HG02981 (cell line): Measurements from ENCODE around the gene CNPY1.

ENCODE experiments used
- ATAC-seq: cut with Tn5 transposase; IDR thresholded peaks from one replicate; pipeline ENCODE4 v1.9.1; 2021; ENCODE audit warnings: mild to moderate bottlenecking, moderate library complexity; ENCODE audit not compliant: unreplicated experiment

The CNPY1 gene

DNA sequence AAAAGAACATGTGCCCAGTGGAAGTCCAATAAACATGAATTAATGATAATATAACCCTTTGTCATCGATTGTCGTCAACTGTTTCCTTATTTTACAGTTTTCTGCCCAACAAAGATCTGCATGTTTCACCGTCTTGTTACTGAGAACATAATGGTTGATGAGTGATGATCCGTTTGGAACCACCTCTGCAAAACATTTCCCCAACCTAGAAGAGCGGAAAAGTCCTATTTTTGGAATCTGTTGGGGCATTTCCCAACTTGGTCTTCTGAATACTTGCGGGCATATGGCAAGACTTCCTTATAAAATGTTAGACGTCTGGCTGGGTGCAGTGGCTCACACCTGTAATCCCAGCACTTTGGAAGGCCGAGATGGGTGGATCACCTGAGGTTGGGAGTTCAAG lies 32.1 kb downstream of the CNPY1 start:
- no peak for ATAC-seq

- no peak for ATAC-seq
These were observed 32.6 kb downstream of the CNPY1 start for GRCh38 chr7:155513543-155514285.

GRCh38 chr7:155512246-155512887 lies 34.0 kb downstream of the CNPY1 start:
- no peak for ATAC-seq

GRCh38 chr7:155511702-155511996 lies 34.7 kb downstream of the CNPY1 start:
- no peak for ATAC-seq

- no peak for ATAC-seq
These were observed 35.2 kb downstream of the CNPY1 start for GRCh38 chr7:155510975-155511701.

GRCh38 chr7:155509725-155510551 lies 36.4 kb downstream of the CNPY1 start:
- no peak for ATAC-seq

- ATAC-seq, result no peak
These were observed 37.0 kb downstream of the CNPY1 start for GRCh38 chr7:155509359-155509724.

- ATAC-seq, result no peak
These were observed 37.7 kb downstream of the CNPY1 start for GRCh38 chr7:155508376-155509358.

DNA sequence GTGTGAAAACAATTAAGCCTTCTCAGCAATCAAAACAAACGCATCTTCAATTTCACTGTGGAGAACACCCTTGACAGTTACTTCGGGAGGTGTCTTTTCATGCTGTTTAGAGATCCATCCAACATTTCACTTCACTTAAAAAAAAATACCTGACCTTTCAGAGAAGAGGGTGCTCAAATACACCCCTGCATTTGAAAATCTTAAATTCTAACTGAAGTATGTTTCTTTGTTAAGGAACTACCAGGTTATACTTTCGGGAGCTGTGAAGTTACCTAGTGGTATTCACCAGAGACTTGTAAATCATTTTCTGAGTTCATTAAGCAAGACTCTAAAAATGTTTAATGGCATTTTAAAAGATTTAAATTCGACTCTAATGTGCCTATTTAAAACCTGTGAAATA lies 38.8 kb downstream of the CNPY1 start:
- no peak for ATAC-seq

DNA sequence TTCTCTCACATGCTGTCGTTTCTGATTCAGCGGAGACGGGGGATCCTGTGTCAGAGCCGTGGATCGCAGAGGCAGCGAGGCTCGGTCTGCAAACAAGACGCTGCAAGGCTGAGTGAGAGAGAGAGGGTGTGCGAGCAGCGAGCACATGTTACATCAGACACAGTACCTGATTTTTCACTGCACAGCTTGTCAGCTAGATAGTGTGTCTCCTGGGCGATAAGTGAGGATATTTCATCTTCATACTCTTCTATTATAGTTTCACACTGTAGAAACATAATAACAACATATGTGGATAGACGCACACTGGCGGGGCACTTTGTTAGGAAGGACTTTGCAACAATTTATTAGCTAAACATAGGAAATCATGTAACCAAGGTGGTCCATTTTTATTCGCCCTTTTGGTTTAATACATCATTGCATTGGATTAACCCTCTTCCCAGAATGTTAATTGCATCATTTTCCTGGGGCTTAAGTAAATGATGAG lies 39.5 kb downstream of the CNPY1 start:
- no peak for ATAC-seq

DNA sequence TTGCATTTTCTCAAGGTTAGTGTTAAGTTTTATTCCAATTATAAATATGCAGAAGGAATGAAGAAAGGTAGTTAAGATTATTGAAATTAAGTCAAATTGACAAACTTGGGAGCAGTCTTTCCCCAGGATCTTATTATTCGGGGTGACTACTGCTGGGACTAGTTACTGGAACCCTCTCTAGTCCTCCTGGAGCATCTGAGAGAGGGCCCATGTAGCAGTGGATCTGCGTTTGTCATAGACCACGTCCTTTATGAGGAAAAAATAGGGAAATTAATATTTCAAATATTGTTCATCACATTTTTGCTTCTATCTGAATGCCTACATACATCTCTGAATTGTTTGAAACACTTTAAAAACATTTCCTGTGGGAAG lies 41.0 kb downstream of the CNPY1 start:
- no peak for ATAC-seq

- ATAC-seq, result no peak
These were observed 49.0 kb downstream of the CNPY1 start for GRCh38 chr7:155497149-155497901.

DNA sequence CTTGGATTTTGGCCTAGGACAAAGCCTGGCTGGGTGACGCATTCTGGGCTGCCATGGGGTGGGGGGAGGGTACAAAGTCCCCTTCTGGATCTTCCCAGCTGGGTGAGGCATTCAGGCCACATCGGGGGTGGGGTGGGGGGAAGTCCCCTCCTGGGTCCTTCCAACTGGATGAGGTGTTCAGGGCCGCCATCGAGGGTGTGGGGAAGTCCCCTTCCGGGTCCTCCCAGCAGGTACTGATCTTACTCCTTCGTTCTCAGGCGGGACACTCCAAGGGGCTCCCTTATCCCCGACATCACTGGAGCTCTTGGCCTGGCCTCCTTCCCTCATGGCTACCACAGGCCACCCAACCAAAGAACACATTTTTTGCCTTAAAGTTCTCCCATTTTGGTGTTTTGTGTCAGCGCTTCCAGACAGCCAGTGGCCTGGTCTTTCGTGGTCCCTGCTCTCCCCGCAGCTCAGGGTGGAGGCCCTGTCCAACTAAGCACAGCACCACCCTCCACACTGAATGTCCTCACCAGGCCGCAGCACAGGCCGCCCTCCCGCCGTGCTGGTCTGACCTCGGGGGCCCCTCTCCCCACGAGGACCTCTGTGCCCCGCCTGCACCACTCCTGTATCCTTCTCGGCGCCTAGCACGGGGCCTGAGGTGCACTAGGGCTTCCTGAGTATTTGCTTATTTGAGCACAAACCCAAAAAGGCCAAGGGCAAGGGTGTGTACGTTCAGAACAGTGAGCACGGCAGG lies 49.9 kb downstream of the CNPY1 start:
- no peak for ATAC-seq

DNA sequence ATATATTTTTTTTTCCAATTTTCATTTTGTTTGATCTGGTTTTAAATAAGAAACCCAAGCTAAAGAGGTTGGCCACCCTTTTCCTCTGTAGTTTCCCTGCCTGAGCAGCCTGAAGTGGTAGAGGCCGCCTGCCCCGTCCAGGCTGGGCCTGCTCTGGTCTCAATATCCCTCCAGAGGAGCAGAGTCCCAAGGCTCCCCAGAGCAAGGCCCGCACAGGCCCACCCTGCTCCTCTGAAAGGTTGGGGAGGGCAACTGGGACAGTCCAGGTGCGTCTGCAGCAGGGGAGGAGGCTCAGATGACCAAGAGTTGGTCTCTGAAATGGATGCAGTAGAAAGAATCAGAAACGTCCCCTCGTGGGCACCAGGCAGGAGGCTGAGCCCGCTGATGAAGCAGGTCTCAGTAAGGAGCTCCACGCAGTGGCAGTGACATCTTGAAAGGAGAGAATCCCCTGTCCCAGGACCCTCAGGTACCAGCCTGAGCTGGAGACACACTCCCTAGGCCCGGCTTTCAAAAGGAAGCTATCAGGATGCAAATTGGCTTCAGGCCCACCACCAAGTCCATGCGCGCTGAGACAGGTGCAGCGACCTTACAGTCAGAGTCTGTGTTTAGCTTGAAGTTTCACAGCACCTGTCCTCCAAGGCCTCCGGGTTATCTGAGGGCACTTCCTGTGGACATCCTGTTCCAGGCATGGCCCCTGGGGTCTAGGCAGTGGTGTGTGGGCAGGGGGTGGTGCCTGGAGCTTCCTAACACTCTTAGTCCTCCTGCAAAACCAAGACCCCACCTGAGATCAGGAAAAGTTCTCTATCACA lies 50.7 kb downstream of the CNPY1 start:
- ATAC-seq, result no peak

DNA sequence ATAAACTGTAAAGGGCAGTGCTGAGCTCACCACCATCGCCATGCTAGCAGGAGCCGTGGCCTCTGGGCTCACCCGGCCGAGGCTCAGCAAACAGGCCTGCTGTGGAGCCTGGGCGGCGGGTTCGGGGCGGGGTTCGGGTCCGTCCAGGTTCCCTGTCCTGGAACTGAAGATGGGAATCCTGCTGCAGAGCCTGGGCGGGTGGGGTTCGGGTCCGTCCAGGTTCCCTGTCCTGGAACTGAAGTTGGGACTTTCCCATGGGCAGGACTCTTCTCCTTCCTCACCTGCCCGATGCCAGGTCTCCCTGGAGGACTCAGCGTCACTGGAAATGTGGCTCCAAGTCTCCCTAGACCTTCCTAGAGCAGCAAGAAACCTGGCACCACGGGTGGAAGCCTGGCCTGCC lies 51.8 kb downstream of the CNPY1 start:
- no peak for ATAC-seq

DNA sequence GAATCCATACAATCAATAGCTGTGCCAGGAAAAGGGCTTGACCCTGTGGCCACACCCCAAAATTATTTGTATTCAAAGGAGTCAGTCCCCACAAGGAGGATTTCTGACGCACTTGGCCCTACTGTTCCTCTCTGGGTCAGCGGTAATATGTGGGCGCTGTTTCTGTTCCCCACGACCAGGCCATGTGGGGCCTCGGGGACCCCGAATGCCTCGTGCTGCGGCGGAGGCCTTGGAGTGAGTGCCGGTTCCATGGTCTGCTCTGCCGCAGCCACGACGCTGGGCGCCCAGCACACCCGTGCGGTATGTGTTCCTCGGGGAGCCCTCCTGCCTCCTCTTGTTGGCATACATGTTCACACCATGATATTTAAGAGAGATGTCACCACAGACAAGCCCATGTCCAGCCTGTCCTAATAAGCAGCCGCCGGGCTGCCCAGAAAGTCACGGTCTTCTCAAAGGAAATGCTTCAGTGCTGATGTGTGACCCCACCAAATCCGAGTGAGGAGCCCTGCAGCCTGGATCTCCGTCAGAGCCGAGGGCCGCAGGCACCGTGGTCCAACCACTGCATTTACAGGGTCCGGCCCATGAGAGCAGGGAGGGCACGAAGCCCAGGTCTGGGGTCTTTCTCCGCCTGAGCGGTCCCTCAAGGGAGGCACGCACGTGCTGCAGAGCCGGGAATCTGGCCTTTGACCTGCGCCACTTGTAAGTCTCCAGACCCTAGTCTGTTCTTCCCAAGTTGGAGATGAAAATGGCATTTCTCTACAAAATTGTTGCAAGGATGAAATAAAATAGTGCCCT lies 52.4 kb downstream of the CNPY1 start:
- no peak for ATAC-seq

- ATAC-seq, result no peak
These were observed 54.5 kb downstream of the CNPY1 start for GRCh38 chr7:155491812-155492211.
